ENCODE measurements around the gene DIPK1B.

- TF ChIP-seq CTCF (conservative IDR thresholded peaks at IDR 0.05) (no peak), ZFX (IDR thresholded peaks at IDR 0.05) (no peak)
Measured at GRCh38 chr9:136676297-136676794, 36.0 kb upstream of the DIPK1B start.
